ENCODE data around the gene SHPK. TPM values are rescaled to one million over a fixed set of nuclear protein-coding genes. Genes with fewer than 3 reads are reported as not detected.

SHPK gene
- total RNA-seq, 1 donor from 2014 or later, result 21.8 TPM

GRCh38 chr17:3573246-3574100, 62.6 kb downstream of the SHPK start:
- H3K36me3 Mint-ChIP-seq (ENCODE audit: low read depth), result peaks cover 4% of the 10 kb centered on the region
- no peaks in the 10 kb centered on the region for H3K9me3 Mint-ChIP-seq
- H3K27me3 Mint-ChIP-seq (ENCODE audit: low read depth), result no peaks in the 10 kb centered on the region
- DNase-seq (ENCODE audit: low read depth, low spot score), result no peak
- TF ChIP-seq CTCF (conservative IDR thresholded peaks at IDR 0.05), result no peak
- no peaks in the 10 kb centered on the region for H3K4me1 Mint-ChIP-seq
- no peak overlapping the region for H3K4me3 Mint-ChIP-seq
- H3K27ac Mint-ChIP-seq (ENCODE audit: unreplicated experiment), result no peak overlapping the region

- Mint-ChIP-seq H3K4me3 (no peak overlapping the region), H3K27me3 (ENCODE audit: low read depth) (no peaks in the 10 kb centered on the region), H3K4me1 (no peaks in the 10 kb centered on the region), H3K27ac (ENCODE audit: unreplicated experiment) (no peak overlapping the region), H3K9me3 (no peaks in the 10 kb centered on the region), H3K36me3 (ENCODE audit: low read depth) (peaks cover 6% of the 10 kb centered on the region)
- TF ChIP-seq CTCF (conservative IDR thresholded peaks at IDR 0.05), result no peak
- no peak for DNase-seq (ENCODE audit: low read depth, low spot score)
These were observed 63.8 kb downstream of the SHPK start for GRCh38 chr17:3572231-3572630.

GRCh38 chr17:3571043-3571900, 64.8 kb downstream of the SHPK start:
- Mint-ChIP-seq H3K4me3 (no peak overlapping the region), H3K36me3 (ENCODE audit: low read depth) (peaks cover 6% of the 10 kb centered on the region), H3K4me1 (no peaks in the 10 kb centered on the region), H3K27me3 (ENCODE audit: low read depth) (no peaks in the 10 kb centered on the region), H3K9me3 (no peaks in the 10 kb centered on the region), H3K27ac (ENCODE audit: unreplicated experiment) (no peak overlapping the region)
- no peak for DNase-seq (ENCODE audit: low read depth, low spot score)
- no peak for TF ChIP-seq CTCF (conservative IDR thresholded peaks at IDR 0.05)

GRCh38 chr17:3569534-3570137, 66.4 kb downstream of the SHPK start:
- Mint-ChIP-seq H3K36me3 (ENCODE audit: low read depth) (peaks cover 12% of the 10 kb centered on the region), H3K4me1 (no peaks in the 10 kb centered on the region), H3K4me3 (no peak overlapping the region), H3K27me3 (ENCODE audit: low read depth) (no peaks in the 10 kb centered on the region), H3K9me3 (no peaks in the 10 kb centered on the region), H3K27ac (ENCODE audit: unreplicated experiment) (no peak overlapping the region)
- TF ChIP-seq CTCF (conservative IDR thresholded peaks at IDR 0.05), result no peak
- no peak for DNase-seq (ENCODE audit: low read depth, low spot score)

- no peak for TF ChIP-seq CTCF (conservative IDR thresholded peaks at IDR 0.05)
- Mint-ChIP-seq H3K4me3 (no peak overlapping the region), H3K27ac (ENCODE audit: unreplicated experiment) (no peak overlapping the region), H3K36me3 (ENCODE audit: low read depth) (peaks cover 15% of the 10 kb centered on the region), H3K9me3 (no peaks in the 10 kb centered on the region), H3K4me1 (peaks cover 4% of the 10 kb centered on the region), H3K27me3 (ENCODE audit: low read depth) (no peaks in the 10 kb centered on the region)
- DNase-seq (ENCODE audit: low read depth, low spot score), result no peak
These were observed 69.5 kb downstream of the SHPK start for GRCh38 chr17:3566551-3566950.

Measured in neural crest cell (in vitro differentiated cells).